Gastrocnemius medialis (tissue), 4 donors: ENCODE data around the gene OR2T4.

Experiments used
- CTCF ChIP-seq, 5 experiments: fragments of 450-650 bp in 3 of 5; fragments of 200-600 bp in 2 of 5; sonication (generic) in 2 of 5; IDR thresholded peaks in 4 of 5; conservative IDR thresholded peaks in 1 of 5; 1 replicate in 4 of 5; 2 replicates in 1 of 5; pipeline ENCODE4 v1.5.1; 2016 to 2019; ENCODE audit warnings: antibody characterized with exemption in 5 of 5, mild to moderate bottlenecking in 3 of 5, moderate library complexity in 3 of 5
- POLR2A ChIP-seq, 2 donors: fragments of 450-650 bp; IDR thresholded peaks; one replicate each; pipeline ENCODE4 v1.6.1; 2017; ENCODE audit warnings: antibody characterized with exemption in 2 of 2, mild to moderate bottlenecking in 2 of 2, moderate library complexity in 2 of 2

GRCh38 chr1:248324468-248324867 is 37.0 kb upstream of the OR2T4 start, which contains the start of gene OR2M7:
- TF ChIP-seq CTCF (IDR thresholded peaks at IDR 0.05 in 4 of 5, conservative IDR thresholded peaks at IDR 0.05 in 1 of 5), result no peak
- TF ChIP-seq POLR2A (IDR thresholded peaks at IDR 0.05), result no peak
